NT2/D1 (cell line): Measurements from ENCODE around the gene ARPC1B.

Source experiments
- SUZ12 ChIP-seq: IDR thresholded peaks from 2 replicates; pipeline ENCODE4 v1.6.1; 2011; ENCODE audit not compliant: insufficient read length, insufficient read depth; ENCODE audit errors: extremely low read depth
- ZNF274 ChIP-seq: IDR thresholded peaks from 2 replicates; pipeline ENCODE4 v1.6.1; 2011; ENCODE audit warnings: mild to moderate bottlenecking, low read depth, low read length

GRCh38 chr7:99429756-99430155 is 55.2 kb downstream of the ARPC1B start:
- TF ChIP-seq SUZ12 (no peak), ZNF274 (no peak)
